BLaER1 treated with 17β-estradiol and CSF1 and Interleukin-3, amounts not matched to agents 10 nM and 100 nM (cell line): Measurements from ENCODE around the gene RCL1.
"Not testable (repeated sequence)": the region's sequence is repeated elsewhere in the genome, so short reads cannot be mapped to it uniquely, and the experiment has no call there.

ENCODE experiments used
- H3K27ac ChIP-seq, 11 experiments: shearing (Covaris generic); formaldehyde crosslinking; 2 replicates each; pipeline ENCODE4 v1.8.1; 2022
- H3K27me3 ChIP-seq, 11 experiments: shearing (Covaris generic); formaldehyde crosslinking; 2 replicates each; pipeline ENCODE4 v1.8.1; 2022
- H3K36me3 ChIP-seq, 11 experiments: shearing (Covaris generic); formaldehyde crosslinking; 2 replicates each; pipeline ENCODE4 v1.8.1; 2022
- H3K4me1 ChIP-seq, 10 experiments: shearing (Covaris generic); formaldehyde crosslinking; 2 replicates each; pipeline ENCODE4 v1.8.1; 2022
- H3K4me2 ChIP-seq, 11 experiments: shearing (Covaris generic); formaldehyde crosslinking; 2 replicates each; pipeline ENCODE4 v1.8.1; 2022
- H3K4me3 ChIP-seq, 10 experiments: shearing (Covaris generic); formaldehyde crosslinking; 2 replicates each; pipeline ENCODE4 v1.8.1; 2022
- H3K9ac ChIP-seq, 11 experiments: shearing (Covaris generic); formaldehyde crosslinking; 2 replicates each; pipeline ENCODE4 v1.8.1; 2022
- H3K9me3 ChIP-seq, 11 experiments: shearing (Covaris generic); formaldehyde crosslinking; replicated peaks in 1 of 11; 2 replicates each; pipeline ENCODE4 v1.8.1; 2022
- H4K20me1 ChIP-seq, 11 experiments: shearing (Covaris generic); formaldehyde crosslinking; 2 replicates each; pipeline ENCODE4 v1.8.1; 2022
- Cebpa-rat ChIP-seq, 11 experiments: shearing (Covaris generic); IDR thresholded peaks; 2 replicates each; pipeline ENCODE4 v1.8.1; 2022

The RCL1 gene, protein sequence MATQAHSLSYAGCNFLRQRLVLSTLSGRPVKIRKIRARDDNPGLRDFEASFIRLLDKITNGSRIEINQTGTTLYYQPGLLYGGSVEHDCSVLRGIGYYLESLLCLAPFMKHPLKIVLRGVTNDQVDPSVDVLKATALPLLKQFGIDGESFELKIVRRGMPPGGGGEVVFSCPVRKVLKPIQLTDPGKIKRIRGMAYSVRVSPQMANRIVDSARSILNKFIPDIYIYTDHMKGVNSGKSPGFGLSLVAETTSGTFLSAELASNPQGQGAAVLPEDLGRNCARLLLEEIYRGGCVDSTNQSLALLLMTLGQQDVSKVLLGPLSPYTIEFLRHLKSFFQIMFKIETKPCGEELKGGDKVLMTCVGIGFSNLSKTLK

GRCh38 chr9:4792572-4793458, at the start of gene RCL1:
Gene RCL1, plus strand, starts transcription at chr9:4792944. Its CDS starts 148 bp downstream, at chr9:4793092.
- H3K4me3 ChIP-seq: peak within 1 kb of the TSS; percentile 70 to 98 (median 94)
- H3K9me3 ChIP-seq: peaks cover 0 to 14% (median 9%) of the 10 kb centered on the region in 11 experiments; a peak in 14 of 22 replicates
- H3K36me3 ChIP-seq: peaks cover 0 to 11% (median 3%) of the 10 kb centered on the region in 11 experiments; a peak in 6 of 22 replicates
- no peak for TF ChIP-seq Cebpa-rat (IDR thresholded peaks at IDR 0.05)
- peaks cover 23 to 37% (median 26%) of the 10 kb centered on the region in 10 experiments for H3K4me1 ChIP-seq
- H3K27me3 ChIP-seq: no peaks in the 10 kb centered on the region
- peak within 1 kb of the TSS; percentile 77 to 96 (median 93) for H3K27ac ChIP-seq
- H3K4me2 ChIP-seq: peak within 1 kb of the TSS; percentile 80 to 98 (median 92)
- peak within 1 kb of the TSS; percentile 86 to 96 (median 94) for H3K9ac ChIP-seq
- H4K20me1 ChIP-seq: peaks cover 0 to 47% (median 45%) of the 10 kb centered on the region in 11 experiments; a peak in 16 of 22 replicates

DNA sequence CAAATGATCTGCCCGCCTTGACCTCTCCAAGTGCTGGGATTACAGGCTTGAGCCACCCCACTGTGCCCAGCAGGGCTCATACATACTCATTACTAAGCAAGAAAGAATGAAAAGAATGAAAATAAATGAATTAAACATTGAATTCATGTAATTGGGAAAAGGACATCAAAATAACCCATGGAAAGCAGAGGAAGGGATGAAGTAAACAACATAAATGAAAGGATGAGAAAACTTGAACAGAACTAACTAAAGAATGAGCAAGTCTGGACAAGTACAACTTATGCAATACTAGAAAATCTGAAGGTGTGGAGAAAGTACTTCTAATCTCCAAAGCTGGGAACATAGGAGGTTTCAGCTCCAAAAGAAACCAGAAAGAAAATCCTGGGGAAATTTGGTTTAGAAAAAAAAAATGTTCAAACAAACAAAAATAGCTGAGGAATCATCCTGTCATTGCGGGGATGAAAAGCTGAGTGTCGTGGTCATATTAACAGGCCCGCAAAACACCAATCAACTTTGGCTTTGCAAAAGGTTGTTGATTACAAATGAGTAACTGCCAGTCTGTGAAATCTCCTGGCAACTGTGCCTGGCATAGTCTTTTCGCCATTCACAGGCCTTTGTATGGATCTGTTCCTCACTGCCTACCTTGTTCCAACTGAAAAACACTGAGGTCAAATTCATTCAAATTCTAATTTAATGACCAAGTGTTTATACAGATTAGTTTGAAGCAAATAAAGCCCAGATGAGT, 49.4 kb upstream of the RCL1 start:
- Histone ChIP-seq H3K4me3 (no peak overlapping the region), H4K20me1 (peaks cover 0 to 13% (median 0%) of the 10 kb centered on the region in 11 experiments; a peak in 6 of 22 replicates), H3K4me2 (no peak overlapping the region), H3K27ac (no peak overlapping the region), H3K9me3 (no peaks in the 10 kb centered on the region), H3K36me3 (0 out of 22 replicates have a peak, but pooled peaks cover 0 to 8% (median 0%) of the 10 kb centered on the region in 11 experiments), H3K4me1 (peaks cover 15 to 25% (median 20%) of the 10 kb centered on the region in 10 experiments), H3K27me3 (no peaks in the 10 kb centered on the region), H3K9ac (no peak overlapping the region)
- TF ChIP-seq Cebpa-rat (IDR thresholded peaks at IDR 0.05): no peak

GRCh38 chr9:4746278-4747030, 46.3 kb upstream of the RCL1 start:
- Histone ChIP-seq H3K27ac (no peak overlapping the region), H3K4me3 (no peak overlapping the region), H3K27me3 (no peaks in the 10 kb centered on the region), H3K4me1 (peaks cover 0 to 9% (median 7%) of the 10 kb centered on the region in 10 experiments; a peak in 7 of 20 replicates), H3K4me2 (no peak overlapping the region), H3K9ac (no peak overlapping the region), H3K9me3 (no peaks in the 10 kb centered on the region), H4K20me1 (no peaks in the 10 kb centered on the region), H3K36me3 (no peaks in the 10 kb centered on the region)
- TF ChIP-seq Cebpa-rat (IDR thresholded peaks at IDR 0.05): no peak

- TF ChIP-seq Cebpa-rat (IDR thresholded peaks at IDR 0.05): no peak
- H3K27me3 ChIP-seq: no peaks in the 10 kb centered on the region
- H3K9ac ChIP-seq: no peak overlapping the region
- H3K4me1 ChIP-seq: no peaks in the 10 kb centered on the region
- no peak overlapping the region for H3K27ac ChIP-seq
- H3K36me3 ChIP-seq: no peaks in the 10 kb centered on the region
- no peaks in the 10 kb centered on the region for H4K20me1 ChIP-seq
- H3K4me2 ChIP-seq: no peak overlapping the region
- H3K9me3 ChIP-seq: no peaks in the 10 kb centered on the region
- H3K4me3 ChIP-seq: no peak overlapping the region
Observed at GRCh38 chr9:4748612-4749011, 44.1 kb upstream of the RCL1 start.

- Histone ChIP-seq H3K4me2 (no peak overlapping the region), H3K27ac (no peak overlapping the region), H3K4me1 (peaks cover 10 to 14% (median 12%) of the 10 kb centered on the region in 10 experiments; a peak in 18 of 20 replicates), H4K20me1 (no peaks in the 10 kb centered on the region), H3K27me3 (no peaks in the 10 kb centered on the region), H3K9me3 (no peaks in the 10 kb centered on the region), H3K9ac (no peak overlapping the region), H3K36me3 (no peaks in the 10 kb centered on the region), H3K4me3 (no peak overlapping the region)
- TF ChIP-seq Cebpa-rat (IDR thresholded peaks at IDR 0.05): no peak
Observed at GRCh38 chr9:4750023-4750673, 42.6 kb upstream of the RCL1 start.

- not testable (repeated sequence) for H3K36me3 ChIP-seq, H3K27me3 ChIP-seq, H3K9ac ChIP-seq, H3K9me3 ChIP-seq, H3K4me3 ChIP-seq, H4K20me1 ChIP-seq
- H3K4me1 ChIP-seq: peaks cover 13 to 28% (median 21%) of the 10 kb centered on the region in 10 experiments; a peak in 18 of 20 replicates
- H3K4me2 ChIP-seq: peak overlapping the region; percentile 12 to 71 (median 45); a peak in 20 of 22 replicates
- peak overlapping the region in 1 of 11 experiments; percentile 24; a peak in 1 of 22 replicates for H3K27ac ChIP-seq
Observed at GRCh38 chr9:4754530-4754929, 38.2 kb upstream of the RCL1 start.

DNA sequence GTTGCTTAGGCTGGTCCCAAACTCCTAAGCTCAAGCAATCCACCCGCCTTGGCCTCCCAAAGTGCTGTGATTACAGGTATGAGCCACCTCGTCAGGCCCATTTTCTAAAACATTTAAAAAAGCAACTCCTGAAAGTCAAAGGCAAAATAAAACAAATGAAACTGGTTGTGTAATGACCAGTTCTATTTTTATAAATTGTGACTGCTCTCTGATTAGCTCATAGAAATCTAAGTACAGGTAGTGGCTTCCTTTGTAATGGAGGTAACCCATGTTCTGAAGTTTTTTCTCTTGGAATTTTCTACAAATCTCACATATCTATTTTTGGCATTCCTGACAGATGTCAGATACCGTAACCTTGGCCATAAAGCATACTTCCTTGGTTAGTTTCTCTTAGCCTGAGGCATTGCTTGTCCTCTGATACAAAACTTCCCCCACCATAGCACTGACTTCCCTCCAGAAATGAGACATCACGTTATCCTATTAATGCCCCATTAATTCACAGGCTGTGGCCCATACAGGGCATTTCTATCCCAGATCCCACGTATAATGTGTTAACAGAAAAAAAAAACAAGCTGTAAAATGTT, 37.6 kb upstream of the RCL1 start:
- Histone ChIP-seq H3K4me1 (peaks cover 13 to 34% (median 27%) of the 10 kb centered on the region in 10 experiments; a peak in 18 of 20 replicates), H3K27me3 (no peaks in the 10 kb centered on the region), H3K27ac (peak overlapping the region in 1 of 11 experiments; percentile 21; a peak in 2 of 22 replicates), H3K9me3 (no peaks in the 10 kb centered on the region), H4K20me1 (no peaks in the 10 kb centered on the region), H3K36me3 (no peaks in the 10 kb centered on the region), H3K4me3 (no peak overlapping the region), H3K9ac (no peak overlapping the region), H3K4me2 (peak overlapping the region; percentile 12 to 71 (median 38); a peak in 19 of 22 replicates)
- no peak for TF ChIP-seq Cebpa-rat (IDR thresholded peaks at IDR 0.05)
